ENCODE data around the gene LRRC42.

The LRRC42 gene

GRCh38 chr1:54009406-54009805 is 63.3 kb downstream of the LRRC42 start:
- no peak for DNase-seq

GRCh38 chr1:54010415-54011117 is 64.4 kb downstream of the LRRC42 start:
- DNase-seq, result no peak

GRCh38 chr1:54011316-54012007 is 65.3 kb downstream of the LRRC42 start:
- DNase-seq, result no peak

GRCh38 chr1:54012008-54012325 is 65.8 kb downstream of the LRRC42 start:
- DNase-seq, result no peak

- no peak for DNase-seq
These were observed 66.7 kb downstream of the LRRC42 start for GRCh38 chr1:54012863-54013262.

GRCh38 chr1:54013393-54014008 is 67.4 kb downstream of the LRRC42 start:
- DNase-seq, result no peak

GRCh38 chr1:54014009-54014629 is 68.0 kb downstream of the LRRC42 start:
- no peak for DNase-seq

GRCh38 chr1:54016343-54017282 is 70.5 kb downstream of the LRRC42 start:
- peak; percentile 95 for DNase-seq

Measured in NCI-H510A treated with DMSO at 0.1 percent for 48 hours (cell line).